Tibial nerve (tissue), 4 donors: Measurements from ENCODE around the gene PTGDR2. TPM values are rescaled to one million over a fixed set of nuclear protein-coding genes. Genes with fewer than 3 reads are reported as not detected.

Experiments used
- DNase-seq, 2 donors: peaks; one replicate each; pipeline ENCODE4 v3.0.0-alpha.2; 2019; ENCODE audit warnings: low spot score in 2 of 2
- H3K27ac ChIP-seq, 4 donors: fragments of 200-600 bp; sonication (generic) in 3 of 4; one replicate each; pipeline ENCODE4 v1.5.1; 2017 to 2019; ENCODE audit warnings: mild to moderate bottlenecking in 1 of 4
- H3K27me3 ChIP-seq, 2 donors: fragments of 200-600 bp; sonication (generic) in 1 of 2; one replicate each; pipeline versions ENCODE4 v1.5.1 to v1.6.0; 2017 to 2019
- H3K36me3 ChIP-seq, 3 donors: fragments of 200-600 bp; sonication (generic); one replicate each; pipeline ENCODE4 v1.5.1; 2018 to 2019
- H3K4me1 ChIP-seq, 4 donors: fragments of 200-600 bp; sonication (generic) in 3 of 4; one replicate each; pipeline ENCODE4 v1.5.1; 2017 to 2019
- H3K4me3 ChIP-seq, 4 donors: fragments of 200-600 bp; sonication (generic) in 3 of 4; one replicate each; pipeline ENCODE4 v1.5.1; 2017 to 2019; ENCODE audit warnings: mild to moderate bottlenecking in 1 of 4, moderate library complexity in 1 of 4
- H3K9me3 ChIP-seq, 4 donors: fragments of 200-600 bp; sonication (generic) in 3 of 4; one replicate each; pipeline ENCODE4 v1.5.1; 2017 to 2019
- EP300 ChIP-seq, 2 donors: sonication (generic); formaldehyde crosslinking; IDR thresholded peaks; one replicate each; pipeline ENCODE4 v1.6.1; 2017; ENCODE audit warnings: antibody characterized with exemption in 2 of 2, mild to moderate bottlenecking in 1 of 2
- POLR2A ChIP-seq, 2 donors: fragments of 450-650 bp; IDR thresholded peaks; one replicate each; pipeline ENCODE4 v1.6.1; 2017; ENCODE audit warnings: antibody characterized with exemption in 2 of 2, mild to moderate bottlenecking in 2 of 2, moderate library complexity in 2 of 2
- whole genome bisulfite sequencing, 2 donors: methylation state at CpG; one replicate each; pipeline ENCODE4 v1.1.5; 2018; 5-methylcytosine and 5-hydroxymethylcytosine counted together
- total RNA-seq, 4 donors: library from RNA; depleted of rRNA; stranded (reverse); fragments of >200 nt; gene quantifications; one replicate each; pipeline ENCODE4 v1.1.0, GENCODE V29; 2016
- TF ChIP-seq, protein P1 (sequence below), 5 experiments: fragments of 200-600 bp in 3 of 5; fragments of 450-650 bp in 2 of 5; sonication (generic) in 3 of 5; IDR thresholded peaks; one replicate each; pipeline ENCODE4 v1.5.1; 2016 to 2019; ENCODE audit warnings: antibody characterized with exemption in 5 of 5, mild to moderate bottlenecking in 3 of 5, moderate library complexity in 2 of 5

The PTGDR2 gene
- total RNA-seq, 4 donors from 2014 or later = 0.20 to 2.4 (median 0.46) TPM

DNA sequence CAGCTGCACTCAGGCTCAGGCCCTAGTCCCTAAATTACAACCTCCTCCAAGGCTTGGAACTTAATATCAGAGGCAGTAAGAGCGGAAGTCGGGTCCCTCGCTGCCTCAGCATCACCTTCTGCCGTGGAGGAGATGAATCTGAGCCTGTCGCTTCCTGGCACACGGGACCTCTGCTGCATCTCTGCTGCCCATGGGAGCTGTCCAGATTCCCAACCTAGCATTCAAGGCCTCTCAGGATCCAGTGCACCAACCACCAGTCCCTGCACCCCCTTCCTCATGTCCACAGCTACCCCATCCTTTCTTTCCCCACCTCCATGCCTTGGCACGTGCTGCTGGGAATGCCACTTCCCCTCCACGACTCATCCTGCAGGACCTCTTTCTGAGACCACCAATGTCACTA is 2.5 kb upstream of the PTGDR2 start:
- Histone ChIP-seq H3K27me3 (no peaks in the 10 kb centered on the region), H3K4me3 (no peak overlapping the region), H3K4me1 (no peaks in the 10 kb centered on the region), H3K36me3 (peaks cover 0 to 6% (median 0%) of the 10 kb centered on the region in 3 donors), H3K27ac (no peak overlapping the region), H3K9me3 (no peaks in the 10 kb centered on the region)
- DNase-seq = no peak
- TF ChIP-seq, protein P1, sequence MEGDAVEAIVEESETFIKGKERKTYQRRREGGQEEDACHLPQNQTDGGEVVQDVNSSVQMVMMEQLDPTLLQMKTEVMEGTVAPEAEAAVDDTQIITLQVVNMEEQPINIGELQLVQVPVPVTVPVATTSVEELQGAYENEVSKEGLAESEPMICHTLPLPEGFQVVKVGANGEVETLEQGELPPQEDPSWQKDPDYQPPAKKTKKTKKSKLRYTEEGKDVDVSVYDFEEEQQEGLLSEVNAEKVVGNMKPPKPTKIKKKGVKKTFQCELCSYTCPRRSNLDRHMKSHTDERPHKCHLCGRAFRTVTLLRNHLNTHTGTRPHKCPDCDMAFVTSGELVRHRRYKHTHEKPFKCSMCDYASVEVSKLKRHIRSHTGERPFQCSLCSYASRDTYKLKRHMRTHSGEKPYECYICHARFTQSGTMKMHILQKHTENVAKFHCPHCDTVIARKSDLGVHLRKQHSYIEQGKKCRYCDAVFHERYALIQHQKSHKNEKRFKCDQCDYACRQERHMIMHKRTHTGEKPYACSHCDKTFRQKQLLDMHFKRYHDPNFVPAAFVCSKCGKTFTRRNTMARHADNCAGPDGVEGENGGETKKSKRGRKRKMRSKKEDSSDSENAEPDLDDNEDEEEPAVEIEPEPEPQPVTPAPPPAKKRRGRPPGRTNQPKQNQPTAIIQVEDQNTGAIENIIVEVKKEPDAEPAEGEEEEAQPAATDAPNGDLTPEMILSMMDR (IDR thresholded peaks at IDR 0.05) = no peak
- no peak for TF ChIP-seq POLR2A (IDR thresholded peaks at IDR 0.05)
- 63 to 65% methylated on average over 7 to 8 of the region's 8 CpGs for WGBS, 2 donors

DNA sequence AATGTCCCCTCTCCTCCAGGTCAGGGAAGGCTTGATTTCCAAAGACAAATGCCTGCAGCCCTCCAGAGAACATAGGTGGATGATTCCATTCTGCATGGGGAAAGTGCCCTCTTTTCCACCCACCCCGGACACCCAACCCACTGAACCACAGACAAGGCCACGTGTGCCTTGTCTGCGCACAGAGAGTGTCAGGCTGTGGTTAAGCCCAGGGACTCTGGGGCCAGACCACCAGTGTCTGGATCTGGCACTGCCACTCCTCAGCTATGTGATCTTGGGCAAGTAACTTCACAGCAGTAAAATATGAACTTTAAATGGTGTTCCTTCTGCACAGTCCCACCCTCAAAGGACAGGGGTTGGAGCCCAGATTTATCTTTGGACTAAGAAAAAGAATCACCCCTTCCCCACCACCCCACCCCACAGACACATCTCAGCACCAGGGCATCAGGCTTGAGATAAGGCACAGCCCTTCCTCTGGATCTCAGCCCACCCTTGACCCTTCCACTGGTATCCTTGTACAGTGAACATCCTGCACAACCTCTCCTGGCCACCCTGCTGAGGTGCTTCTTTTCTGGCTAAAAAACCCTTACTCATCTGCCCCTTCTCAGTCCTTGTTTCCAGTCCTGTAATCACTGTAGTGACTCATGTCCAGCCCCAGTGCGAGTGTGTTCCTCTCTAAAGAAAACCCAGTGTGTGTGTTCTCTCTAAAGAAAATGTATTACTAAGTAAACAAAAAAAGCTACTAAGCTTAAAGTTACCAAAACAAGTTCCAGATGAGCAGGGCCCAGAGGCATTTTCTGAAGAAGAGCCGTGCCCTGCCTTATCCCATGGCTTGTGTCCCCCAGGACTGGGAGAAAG is 1.9 kb upstream of the PTGDR2 start:
- WGBS, 2 donors = 77 to 82% methylated on average over 5 of the region's 5 CpGs
- no peak overlapping the region for H3K27ac ChIP-seq

DNA sequence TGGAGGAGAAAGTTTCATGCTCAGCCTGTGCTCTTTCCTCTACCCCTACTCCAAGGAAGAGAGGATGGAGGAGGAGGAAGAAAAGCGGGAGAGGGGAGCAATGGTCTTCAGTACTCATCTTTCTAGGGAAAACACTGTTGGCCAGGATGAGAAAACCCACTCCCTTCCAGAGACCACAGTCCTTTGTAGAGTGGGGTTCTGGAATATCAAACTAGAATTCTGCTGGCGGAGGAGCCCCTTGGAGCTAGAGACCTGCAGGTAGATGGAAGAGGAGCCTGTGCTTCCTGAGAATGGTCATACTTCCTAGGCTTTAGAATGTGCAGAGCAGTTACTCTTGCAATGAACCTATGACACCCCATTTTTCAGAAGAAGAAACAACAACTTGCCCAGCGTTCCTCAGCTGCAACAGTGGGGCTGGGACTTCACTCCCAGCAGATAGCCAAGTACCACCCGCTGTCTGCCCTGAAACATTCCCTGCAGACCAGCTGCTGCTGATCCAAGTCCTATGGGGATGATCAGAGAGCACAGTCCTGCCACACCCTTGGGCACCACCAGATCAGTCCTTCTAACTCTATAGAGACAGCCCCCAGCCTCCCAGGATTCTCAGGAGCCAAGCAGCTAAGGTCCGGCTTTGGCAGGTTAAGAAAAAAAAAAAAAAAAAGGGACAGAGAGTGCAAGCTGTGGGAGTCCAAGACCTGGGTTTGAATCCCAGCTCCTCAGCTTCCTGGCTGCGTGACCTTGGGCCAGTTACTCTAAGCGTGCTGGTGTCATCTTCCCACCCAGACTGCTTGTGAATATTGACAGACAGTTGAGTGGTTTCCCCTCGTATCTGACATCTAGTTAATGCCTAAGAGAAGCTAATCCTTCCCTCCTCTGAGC is 664 bp downstream of the PTGDR2 start:
- no peak overlapping the region for H3K27ac ChIP-seq
- TF ChIP-seq POLR2A (IDR thresholded peaks at IDR 0.05) = no peak
- TF ChIP-seq EP300 (IDR thresholded peaks at IDR 0.05) = no peak
- TF ChIP-seq, protein P1 (IDR thresholded peaks at IDR 0.05) = no peak
- H3K4me1 ChIP-seq = no peaks in the 10 kb centered on the region
- peaks cover 0 to 38% (median 3%) of the 10 kb centered on the region in 3 donors for H3K36me3 ChIP-seq
- no peak overlapping the region for H3K4me3 ChIP-seq
- H3K27me3 ChIP-seq = no peaks in the 10 kb centered on the region
- H3K9me3 ChIP-seq = no peaks in the 10 kb centered on the region
- no peak for DNase-seq
- 54 to 66% methylated on average over 8 of the region's 8 CpGs for whole genome bisulfite sequencing, 2 donors

More for the DNA sequence above, 1.9 kb upstream of the PTGDR2 start:
- peaks cover 0 to 12% (median 0%) of the 10 kb centered on the region in 3 donors for H3K36me3 ChIP-seq
- H3K27me3 ChIP-seq = no peaks in the 10 kb centered on the region
- H3K4me3 ChIP-seq = no peak overlapping the region
- no peaks in the 10 kb centered on the region for H3K4me1 ChIP-seq
- no peak for DNase-seq
- H3K9me3 ChIP-seq = no peaks in the 10 kb centered on the region
- TF ChIP-seq POLR2A (IDR thresholded peaks at IDR 0.05) (no peak), EP300 (IDR thresholded peaks at IDR 0.05) (no peak)
- TF ChIP-seq, protein P1 (IDR thresholded peaks at IDR 0.05) = no peak

DNA sequence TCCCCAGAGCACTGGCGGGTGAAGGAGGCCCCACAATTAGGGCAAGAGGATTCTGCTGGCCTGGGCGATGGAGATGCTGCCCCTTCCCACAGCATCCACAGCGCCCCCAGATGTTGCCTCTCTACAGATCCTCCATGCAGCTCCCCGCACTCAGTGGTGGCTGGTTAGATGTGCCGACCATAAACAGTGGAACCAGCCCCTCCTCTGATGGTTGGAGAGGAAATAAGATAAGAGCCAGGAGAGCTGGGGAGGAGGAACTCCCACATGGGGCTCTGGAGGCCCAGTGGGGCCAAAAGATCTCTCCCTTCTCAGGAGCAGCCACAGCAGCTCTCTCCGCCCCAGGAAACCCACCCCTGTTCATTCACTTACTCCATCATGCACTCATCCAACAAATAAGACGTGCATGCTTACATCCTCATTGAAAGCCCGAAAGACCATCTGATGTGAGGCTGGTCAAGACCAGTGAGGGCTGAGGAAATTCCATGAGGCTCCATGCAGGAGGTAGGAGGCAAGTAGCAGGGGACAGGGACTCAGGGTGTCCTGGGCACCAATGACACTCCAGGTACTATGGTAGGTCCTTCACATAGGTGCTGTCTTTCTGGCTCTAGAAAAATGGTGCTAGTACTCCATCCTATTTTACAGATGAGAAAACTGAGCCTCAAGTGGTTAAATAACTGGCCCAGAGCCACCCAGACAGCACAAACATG is 1.5 kb downstream of the PTGDR2 start:
- WGBS, 2 donors = 75 to 81% methylated on average over 8 of the region's 8 CpGs
- peaks cover 0 to 45% (median 3%) of the 10 kb centered on the region in 3 donors for H3K36me3 ChIP-seq
- H3K4me3 ChIP-seq = no peak overlapping the region
- H3K27ac ChIP-seq = no peak overlapping the region
- TF ChIP-seq POLR2A (IDR thresholded peaks at IDR 0.05) (no peak), EP300 (IDR thresholded peaks at IDR 0.05) (no peak)
- TF ChIP-seq, protein P1 (IDR thresholded peaks at IDR 0.05) = no peak
- no peak for DNase-seq
- no peaks in the 10 kb centered on the region for H3K9me3 ChIP-seq
- no peaks in the 10 kb centered on the region for H3K27me3 ChIP-seq
- no peaks in the 10 kb centered on the region for H3K4me1 ChIP-seq
